ENCODE results near the gene SNX10.

The SNX10 gene

GRCh38 chr7:26404189-26404996 lies 112.7 kb downstream of the SNX10 start:
- DNase-seq (ENCODE audit: low spot score): no peak

DNA sequence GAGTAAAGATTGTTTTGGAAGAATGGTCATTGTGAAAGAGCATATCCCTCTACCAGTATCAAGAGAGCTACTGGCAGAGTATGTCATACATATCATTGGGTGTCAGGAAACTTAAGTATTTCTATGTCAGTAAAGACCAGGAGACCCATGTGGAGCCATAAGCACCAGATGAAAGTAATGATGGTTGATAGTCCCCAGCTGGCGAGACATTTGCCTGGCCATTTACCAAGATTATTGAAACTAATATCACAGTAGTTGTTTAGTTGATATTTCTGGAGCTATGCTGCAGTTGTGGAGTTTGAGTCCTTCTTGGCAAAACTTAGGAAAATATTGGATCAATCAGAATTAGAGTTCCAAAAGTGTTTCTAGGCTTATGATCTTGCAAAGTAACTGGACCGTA lies 114.8 kb downstream of the SNX10 start:
- no peak for DNase-seq (ENCODE audit: low spot score)

- DNase-seq (ENCODE audit: low spot score): no peak
Observed at GRCh38 chr7:26409661-26410547, 118.2 kb downstream of the SNX10 start.

GRCh38 chr7:26413007-26413691 lies 121.5 kb downstream of the SNX10 start:
- no peak for DNase-seq (ENCODE audit: low spot score)

- DNase-seq (ENCODE audit: low spot score): no peak
Observed at GRCh38 chr7:26416004-26416403, 124.3 kb downstream of the SNX10 start.

DNA sequence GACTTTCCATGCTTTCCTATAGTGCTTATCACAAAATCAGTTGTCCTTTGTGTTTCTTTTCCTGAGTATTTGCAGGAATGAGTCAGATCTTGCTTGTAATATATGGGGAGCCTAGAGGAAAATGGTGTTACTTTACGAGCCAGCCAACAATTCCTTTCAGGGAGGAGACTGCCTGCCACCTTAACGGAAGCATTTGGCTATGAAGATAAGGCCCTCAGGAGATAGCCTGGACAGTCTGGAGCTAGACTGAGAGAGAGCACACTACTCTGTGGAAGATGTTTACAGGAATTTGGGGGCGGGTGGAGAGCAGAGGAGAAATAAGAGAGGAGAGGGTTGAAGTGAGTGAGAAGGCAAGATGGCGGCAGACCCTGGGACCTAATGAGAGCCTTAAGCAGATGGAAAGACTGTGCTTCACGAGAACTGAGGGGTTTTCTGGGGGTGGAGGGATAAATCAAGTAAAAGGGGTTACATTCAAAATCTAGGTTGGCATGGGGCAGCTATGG lies 126.3 kb downstream of the SNX10 start:
- no peak for DNase-seq (ENCODE audit: low spot score)

DNA sequence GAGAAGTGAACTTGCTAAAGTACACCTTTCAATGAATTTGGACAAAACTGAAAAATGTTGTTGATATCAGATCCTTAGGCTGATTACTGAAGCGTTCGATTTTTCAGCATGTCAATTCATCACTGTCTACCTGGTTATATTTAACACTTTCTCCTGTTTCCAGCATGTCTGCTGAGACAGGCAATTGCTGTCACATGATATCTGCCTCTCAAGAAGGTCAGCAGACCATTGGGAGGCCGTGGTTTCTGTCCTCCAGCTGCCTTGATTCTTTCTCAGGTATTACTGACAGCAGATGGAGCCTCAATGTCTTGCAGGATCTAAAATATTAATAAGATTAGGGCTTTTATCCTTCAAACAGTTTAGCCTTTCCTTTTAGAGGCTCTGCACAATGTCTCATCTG lies 127.5 kb downstream of the SNX10 start:
- no peak for DNase-seq (ENCODE audit: low spot score)

- no peak for DNase-seq (ENCODE audit: low spot score)
Observed at GRCh38 chr7:26420422-26421019, 128.9 kb downstream of the SNX10 start.

- DNase-seq (ENCODE audit: low spot score): no peak
Observed at GRCh38 chr7:26422761-26423160, 131.1 kb downstream of the SNX10 start.

GRCh38 chr7:26423436-26423835 lies 131.8 kb downstream of the SNX10 start:
- no peak for DNase-seq (ENCODE audit: low spot score)

All from Ammon's horn (tissue), 1 donor.